ENCODE results near the gene RBFOX2. TPM values are rescaled to one million over a fixed set of nuclear protein-coding genes. Genes with fewer than 3 reads are reported as not detected.
A peak's percentile ranks its signal among the peaks of the same experiment; 100 is the strongest.

The RBFOX2 gene
- polyA plus RNA-seq, 1 of the 3 experiments (the other 2 are of a cell fraction) = 115 TPM

- TF ChIP-seq SIN3A (IDR thresholded peaks at IDR 0.05; ENCODE audit: borderline replicate concordance, low read depth, low read length) (no peak), RAD21 (IDR thresholded peaks at IDR 0.05; ENCODE audit: low read length) (no peak)
Observed at GRCh38 chr22:36053242-36054147, 24.9 kb upstream of the RBFOX2 start (continued).

DNA sequence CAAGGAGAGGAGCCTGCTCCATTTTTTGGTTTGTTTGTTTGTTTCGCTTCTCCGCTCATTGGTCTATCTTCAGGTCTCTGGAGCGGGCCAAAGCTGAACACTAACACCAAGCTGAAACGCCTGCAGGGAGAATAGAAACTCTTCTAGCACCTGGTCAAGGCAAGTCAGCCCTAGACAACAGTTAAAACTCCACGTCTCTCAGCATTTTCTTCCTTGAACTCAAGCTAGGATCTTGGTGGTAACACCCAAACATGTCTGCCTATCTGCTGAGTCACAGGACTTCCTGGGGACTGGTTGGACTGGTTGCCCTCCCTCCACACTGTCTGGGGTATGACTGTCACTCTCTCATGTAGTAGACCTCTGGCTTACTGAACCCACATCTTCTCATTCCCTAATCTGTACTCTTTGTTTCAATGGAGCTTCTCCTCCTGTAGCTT, 23.9 kb upstream of the RBFOX2 start:
- 89% methylated on average over 5 of the region's 5 CpGs for WGBS (ENCODE audit: low lambda C conversion rate)
- Histone ChIP-seq H3K4me3 (ENCODE audit: low read depth in 2 of 2, low read length in 1 of 2) (no peak overlapping the region), H3K27me3 (ENCODE audit: insufficient read depth) (no peaks in the 10 kb centered on the region), H3K79me2 (ENCODE audit: insufficient read depth) (no peaks in the 10 kb centered on the region), H3K4me1 (ENCODE audit: control insufficient read depth in 1 of 2, insufficient read depth in 2 of 2, low read depth in 1 of 2, low read length in 1 of 2) (peaks cover 5 to 10% of the 10 kb centered on the region in 2 experiments; a peak in 2 of 4 replicates), H3K9me3 (no peaks in the 10 kb centered on the region), H3K9ac (no peak overlapping the region), H3K27ac (ENCODE audit: low read depth in 2 of 2, low read length in 1 of 2) (peak overlapping the region in 1 of 2 experiments; percentile 37; a peak in 2 of 4 replicates), H2AFZ (ENCODE audit: low read depth) (peak overlapping the region; percentile 86; the same call in 1 of the 2 replicates), H3K9me2 (no peaks in the 10 kb centered on the region), H4K20me1 (ENCODE audit: insufficient read depth) (no peaks in the 10 kb centered on the region), H3K4me2 (no peak overlapping the region), H3F3A (replicated peaks; ENCODE audit: insufficient read depth) (peaks cover 21% of the 10 kb centered on the region), H3K36me3 (replicated peaks in 1 of 2; ENCODE audit: control insufficient read depth in 1 of 2, insufficient read depth in 2 of 2, low read length in 1 of 2) (no peaks in the 10 kb centered on the region)
- DNase-seq = no peak
- POLR2A ChIA-PET = no interaction called here
- CTCF ChIA-PET = interaction anchor here (0.6 to 5.9 kb wide), 3 partner anchors 13 to 337 kb away, joined by 4 to 52 read pairs (median 5); no protein-coding TSS in a partner anchor
- TF ChIP-seq GABPA (IDR thresholded peaks at IDR 0.05; ENCODE audit: low read depth) (no peak), MEF2A (IDR thresholded peaks at IDR 0.05; ENCODE audit: borderline replicate concordance, low read depth) (no peak), TEAD4 (IDR thresholded peaks at IDR 0.05; ENCODE audit: borderline replicate concordance, insufficient read depth) (no peak), ELF1 (IDR thresholded peaks at IDR 0.05) (no peak), EZH2phosphoT487 (IDR thresholded peaks at IDR 0.05; ENCODE audit: borderline replicate concordance, low read depth) (no peak), GATA2 (CRISPR knock-in tag; IDR thresholded peaks at IDR 0.05) (no peak), USF2 (IDR thresholded peaks at IDR 0.05; ENCODE audit: borderline replicate concordance, low read depth, low read length) (no peak)
- TF ChIP-seq, protein P1, sequence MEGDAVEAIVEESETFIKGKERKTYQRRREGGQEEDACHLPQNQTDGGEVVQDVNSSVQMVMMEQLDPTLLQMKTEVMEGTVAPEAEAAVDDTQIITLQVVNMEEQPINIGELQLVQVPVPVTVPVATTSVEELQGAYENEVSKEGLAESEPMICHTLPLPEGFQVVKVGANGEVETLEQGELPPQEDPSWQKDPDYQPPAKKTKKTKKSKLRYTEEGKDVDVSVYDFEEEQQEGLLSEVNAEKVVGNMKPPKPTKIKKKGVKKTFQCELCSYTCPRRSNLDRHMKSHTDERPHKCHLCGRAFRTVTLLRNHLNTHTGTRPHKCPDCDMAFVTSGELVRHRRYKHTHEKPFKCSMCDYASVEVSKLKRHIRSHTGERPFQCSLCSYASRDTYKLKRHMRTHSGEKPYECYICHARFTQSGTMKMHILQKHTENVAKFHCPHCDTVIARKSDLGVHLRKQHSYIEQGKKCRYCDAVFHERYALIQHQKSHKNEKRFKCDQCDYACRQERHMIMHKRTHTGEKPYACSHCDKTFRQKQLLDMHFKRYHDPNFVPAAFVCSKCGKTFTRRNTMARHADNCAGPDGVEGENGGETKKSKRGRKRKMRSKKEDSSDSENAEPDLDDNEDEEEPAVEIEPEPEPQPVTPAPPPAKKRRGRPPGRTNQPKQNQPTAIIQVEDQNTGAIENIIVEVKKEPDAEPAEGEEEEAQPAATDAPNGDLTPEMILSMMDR (IDR thresholded peaks at IDR 0.05) = no peak

DNA sequence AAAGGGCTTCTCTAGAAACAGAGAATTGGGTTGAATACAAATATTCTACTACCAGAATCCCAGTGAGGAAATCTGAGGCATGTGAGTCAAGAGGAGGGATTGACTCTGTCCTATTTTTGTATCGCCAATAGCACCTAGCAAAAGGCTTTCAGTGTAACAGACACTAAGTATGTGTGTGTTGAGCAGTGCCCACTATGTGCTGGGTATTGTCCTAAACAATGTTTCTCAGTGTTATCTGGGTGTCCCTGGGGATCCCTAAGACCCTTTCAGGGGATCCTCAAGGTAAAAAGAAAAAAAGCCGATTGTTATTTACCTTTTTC, 21.0 kb upstream of the RBFOX2 start:
- Histone ChIP-seq H3K79me2 (ENCODE audit: insufficient read depth) (no peaks in the 10 kb centered on the region), H3K27me3 (ENCODE audit: insufficient read depth) (no peaks in the 10 kb centered on the region), H3K9me2 (no peaks in the 10 kb centered on the region), H3K9ac (no peak overlapping the region), H3K4me3 (ENCODE audit: low read depth in 2 of 2, low read length in 1 of 2) (no peak overlapping the region), H3K4me2 (peak overlapping the region; percentile 46; the same call in 1 of the 2 replicates), H3K36me3 (replicated peaks in 1 of 2; ENCODE audit: control insufficient read depth in 1 of 2, insufficient read depth in 2 of 2, low read length in 1 of 2) (no peaks in the 10 kb centered on the region), H3F3A (replicated peaks; ENCODE audit: insufficient read depth) (peaks cover 14% of the 10 kb centered on the region), H3K9me3 (no peaks in the 10 kb centered on the region), H3K4me1 (ENCODE audit: control insufficient read depth in 1 of 2, insufficient read depth in 2 of 2, low read depth in 1 of 2, low read length in 1 of 2) (no peaks in the 10 kb centered on the region), H3K27ac (ENCODE audit: low read depth in 2 of 2, low read length in 1 of 2) (peak overlapping the region in 1 of 2 experiments; percentile 49; a peak in 2 of 4 replicates), H2AFZ (ENCODE audit: low read depth) (no peak overlapping the region), H4K20me1 (ENCODE audit: insufficient read depth) (no peaks in the 10 kb centered on the region)
- CTCF ChIA-PET = interaction anchor here (1.4 to 5.9 kb wide), 2 partner anchors 12 to 16 kb away, joined by 3 to 52 read pairs; no protein-coding TSS in a partner anchor
- WGBS (ENCODE audit: low lambda C conversion rate) = 94% methylated on average over 2 of the region's 2 CpGs
- TF ChIP-seq PBX3 (IDR thresholded peaks at IDR 0.05) = no peak
- TF ChIP-seq RXRA (IDR thresholded peaks at IDR 0.05; ENCODE audit: borderline replicate concordance, low read depth) = no peak
- TF ChIP-seq EP300 (IDR thresholded peaks at IDR 0.05; ENCODE audit: borderline replicate concordance in 1 of 2, low read depth in 1 of 2, low read length in 1 of 2) = no peak
- TF ChIP-seq SMC3 (IDR thresholded peaks at IDR 0.05; ENCODE audit: low read depth, low read length) = no peak
- TF ChIP-seq NFIC (IDR thresholded peaks at IDR 0.05; ENCODE audit: borderline replicate concordance) = no peak
- no peak for TF ChIP-seq FOXJ3 (CRISPR knock-in tag; IDR thresholded peaks at IDR 0.05)
- no peak for TF ChIP-seq MEF2A (IDR thresholded peaks at IDR 0.05; ENCODE audit: borderline replicate concordance, low read depth)
- TF ChIP-seq MXI1 (IDR thresholded peaks at IDR 0.05; ENCODE audit: low read depth, low read length) = no peak
- TF ChIP-seq RFX5 (IDR thresholded peaks at IDR 0.05; ENCODE audit: low read length) = no peak
- no peak for DNase-seq
- POLR2A ChIA-PET = no interaction called here
